HG03066 (cell line): ENCODE measurements around the gene MRPL21.

Experiments
- ATAC-seq: cut with Tn5 transposase; IDR thresholded peaks from one replicate; pipeline ENCODE4 v1.9.1; 2021; ENCODE audit warnings: low read depth; ENCODE audit not compliant: unreplicated experiment

MRPL21 gene

DNA sequence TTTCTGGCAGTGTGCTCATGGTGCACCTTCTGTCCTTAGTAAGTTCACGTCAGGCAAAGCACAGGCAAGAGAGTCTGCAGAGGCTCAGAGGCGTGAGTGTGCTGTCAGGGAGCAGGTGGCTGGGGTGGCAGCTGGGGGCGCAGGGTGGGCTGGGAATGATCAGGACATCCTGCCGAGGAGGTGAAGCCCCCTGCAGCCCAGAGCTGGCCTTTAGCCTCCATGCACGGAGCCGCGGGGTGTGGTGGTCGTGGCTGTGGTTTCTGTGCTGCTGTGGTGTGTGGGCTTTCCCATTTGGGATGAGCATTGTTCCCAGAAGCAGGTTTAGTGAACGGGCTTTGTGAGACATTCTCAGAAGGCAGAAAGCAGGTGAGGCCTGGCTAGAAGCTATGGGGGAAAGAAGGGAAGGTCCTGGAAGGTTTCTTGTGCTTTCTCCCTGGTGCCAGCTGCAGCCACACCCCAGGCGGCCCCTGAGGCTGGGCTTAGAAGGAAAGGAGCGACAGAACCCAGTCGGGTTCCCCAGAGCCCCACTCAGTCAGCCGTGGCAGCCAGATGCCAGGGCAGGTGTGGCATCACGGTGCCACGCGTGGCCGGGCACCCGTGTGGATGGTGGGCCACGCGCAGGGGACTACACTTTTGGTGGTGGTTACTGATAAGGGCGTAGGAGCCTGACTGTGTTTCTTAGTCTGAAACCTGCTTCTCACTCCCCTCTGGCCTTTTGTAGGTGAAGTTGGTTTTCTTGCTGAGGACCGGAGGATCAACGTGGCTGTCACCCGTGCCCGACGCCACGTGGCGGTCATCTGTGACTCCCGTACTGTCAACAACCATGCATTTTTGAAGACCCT, 32.1 kb upstream of the MRPL21 start:
- ATAC-seq: no peak

DNA sequence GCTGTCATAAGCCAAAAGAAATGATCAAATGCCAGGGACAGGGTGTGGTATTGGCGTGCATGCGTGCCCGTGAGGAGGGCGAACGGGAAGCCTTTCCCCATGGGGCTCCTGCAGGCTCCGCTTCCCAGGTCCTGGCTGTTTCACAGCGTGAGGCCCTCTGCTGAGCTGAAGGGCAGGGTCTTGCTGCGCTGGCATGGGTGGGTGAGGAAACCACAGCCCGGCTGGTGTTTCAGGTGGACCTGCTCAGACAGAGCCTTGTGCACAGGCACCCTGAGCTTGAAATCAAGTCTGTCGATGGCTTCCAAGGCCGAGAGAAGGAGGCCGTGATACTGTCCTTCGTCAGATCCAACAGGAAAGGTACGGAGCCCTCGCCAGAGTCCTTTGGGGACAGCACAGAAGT, 31.4 kb upstream of the MRPL21 start:
- ATAC-seq: no peak

DNA sequence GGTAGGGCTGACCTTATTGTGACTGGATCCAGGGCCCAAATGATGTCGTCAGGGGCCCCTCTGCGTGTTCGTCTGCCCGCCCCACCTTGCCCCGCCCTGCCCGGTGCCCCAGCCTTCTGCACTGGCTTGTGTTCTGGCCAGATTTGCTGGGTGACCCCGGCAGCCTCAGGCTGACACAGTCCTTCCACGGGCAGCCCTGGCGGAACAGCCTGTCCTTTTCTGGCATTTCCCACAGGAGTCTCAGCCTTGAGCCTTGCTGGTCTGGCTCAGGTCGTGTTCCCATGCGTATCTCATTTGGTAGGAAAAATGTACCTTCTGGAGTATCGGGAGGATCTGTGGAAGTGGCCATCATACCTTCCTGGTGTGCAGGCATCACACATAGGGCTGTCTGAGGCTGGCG, 31.0 kb upstream of the MRPL21 start:
- no peak for ATAC-seq

DNA sequence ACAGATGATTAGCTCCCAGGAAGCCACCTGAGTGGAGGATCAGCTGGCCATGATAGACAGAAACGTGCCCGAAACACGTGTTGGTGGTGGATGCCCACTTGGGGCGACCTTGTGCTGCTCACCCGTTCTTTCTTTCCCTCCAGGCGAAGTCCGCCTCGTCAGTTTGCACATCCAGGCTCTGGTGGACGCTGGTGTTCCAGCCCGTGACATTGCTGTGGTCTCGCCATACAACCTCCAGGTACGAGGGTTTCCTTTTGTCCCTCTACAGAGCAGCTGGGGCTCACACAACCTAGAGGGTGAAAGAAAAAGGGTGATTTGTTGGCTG, 30.7 kb upstream of the MRPL21 start:
- ATAC-seq: no peak

DNA sequence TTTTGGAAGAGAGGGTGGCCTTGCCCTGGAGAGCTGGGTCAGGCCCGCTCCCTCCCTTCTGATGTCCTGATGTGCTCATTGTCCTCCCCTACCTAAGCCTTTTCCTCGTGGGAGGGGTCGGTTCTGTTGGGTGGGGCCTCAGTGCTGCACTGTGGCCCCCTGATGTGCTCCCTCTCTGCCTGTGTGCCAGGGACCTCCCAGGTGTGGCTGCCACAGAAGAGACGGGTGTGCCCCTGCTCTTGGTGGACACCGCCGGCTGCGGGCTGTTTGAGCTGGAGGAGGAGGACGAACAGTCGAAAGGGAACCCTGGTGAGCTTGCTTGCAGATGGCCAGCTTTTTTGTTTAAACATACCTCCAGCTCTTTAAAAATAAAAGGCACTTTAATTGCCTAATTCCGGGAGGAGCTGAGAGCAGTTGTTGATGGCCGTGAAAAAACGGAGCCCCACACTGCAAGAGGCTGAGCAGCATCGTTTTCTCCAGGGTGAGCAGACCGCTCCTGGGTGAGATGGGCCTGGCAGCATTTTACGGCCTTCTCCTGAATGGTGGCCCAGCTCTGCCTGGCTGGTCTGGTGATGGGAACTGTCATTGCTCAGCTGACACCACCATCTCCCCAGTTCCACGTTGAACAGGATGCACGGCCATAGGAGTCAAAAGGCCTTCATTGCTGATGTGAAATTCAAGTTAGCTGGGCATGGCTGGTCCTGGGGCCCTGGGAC, 30.1 kb upstream of the MRPL21 start:
- no peak for ATAC-seq

DNA sequence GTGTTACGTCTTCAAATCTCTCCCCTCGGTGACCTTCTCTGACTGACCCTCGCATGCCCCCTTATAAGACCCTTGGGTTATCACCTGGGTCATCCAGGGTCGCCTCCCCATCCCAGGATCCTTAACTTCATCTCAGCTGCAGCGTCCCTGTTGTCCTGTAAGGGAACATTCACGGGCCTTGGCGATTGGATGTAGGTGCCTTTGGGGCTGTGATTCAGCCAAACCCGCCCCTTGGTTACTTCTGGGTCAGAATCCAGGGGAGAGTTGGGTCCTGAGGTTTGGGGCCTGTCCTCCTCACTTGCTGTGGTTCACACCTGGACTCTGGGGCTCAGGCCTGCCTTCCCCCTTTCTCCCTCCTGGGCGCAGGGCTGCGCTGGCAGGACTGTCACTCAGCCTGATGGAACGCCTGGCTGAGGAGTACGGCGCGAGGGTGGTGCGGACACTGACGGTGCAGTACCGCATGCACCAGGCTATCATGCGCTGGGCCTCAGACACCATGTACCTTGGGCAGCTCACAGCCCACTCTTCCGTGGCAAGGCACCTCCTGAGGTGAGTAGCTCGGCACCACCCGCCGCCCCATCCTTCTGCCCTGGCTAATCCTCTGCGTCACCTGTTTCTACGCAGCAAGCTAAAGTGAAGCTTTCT, 29.4 kb upstream of the MRPL21 start:
- ATAC-seq: no peak

DNA sequence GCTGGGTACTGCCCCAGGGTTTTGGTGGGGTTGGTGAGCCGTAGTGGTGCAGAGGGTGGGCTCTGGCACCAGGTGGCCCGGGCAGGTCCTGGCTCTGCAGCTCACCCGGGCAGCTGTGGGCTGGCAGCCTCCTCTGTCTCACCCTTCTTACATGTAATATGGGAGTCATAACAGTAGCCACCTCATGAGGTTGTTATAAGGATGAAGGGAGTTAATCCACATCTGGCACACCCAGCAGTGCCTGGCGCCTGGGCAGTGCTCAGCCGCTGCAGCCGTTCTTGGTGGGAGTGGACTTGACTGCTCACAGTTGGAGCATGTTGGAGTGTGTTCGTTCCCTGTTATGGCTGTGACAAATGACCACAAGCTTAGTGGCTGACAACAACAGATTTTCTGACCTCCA, 28.7 kb upstream of the MRPL21 start:
- no peak for ATAC-seq

DNA sequence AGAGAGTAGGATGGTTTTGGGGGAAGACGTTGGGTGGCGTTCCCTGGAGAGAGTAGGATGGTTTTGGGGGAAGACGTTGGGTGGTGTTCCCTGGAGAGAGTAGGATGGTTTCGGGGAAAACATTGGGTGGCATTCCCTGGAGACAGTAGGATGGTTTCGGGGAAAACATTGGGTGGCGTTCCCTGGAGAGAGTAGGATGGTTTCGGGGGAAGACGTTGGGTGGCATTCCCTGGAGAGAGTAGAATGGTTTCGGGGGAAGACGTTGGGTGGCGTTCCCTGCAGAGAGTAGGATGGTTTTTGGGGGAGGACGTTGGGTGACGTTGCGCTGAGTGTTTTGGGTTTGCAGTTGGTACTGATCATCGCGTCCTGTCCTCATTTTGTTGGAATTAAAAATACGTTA, 28.3 kb upstream of the MRPL21 start:
- no peak for ATAC-seq

DNA sequence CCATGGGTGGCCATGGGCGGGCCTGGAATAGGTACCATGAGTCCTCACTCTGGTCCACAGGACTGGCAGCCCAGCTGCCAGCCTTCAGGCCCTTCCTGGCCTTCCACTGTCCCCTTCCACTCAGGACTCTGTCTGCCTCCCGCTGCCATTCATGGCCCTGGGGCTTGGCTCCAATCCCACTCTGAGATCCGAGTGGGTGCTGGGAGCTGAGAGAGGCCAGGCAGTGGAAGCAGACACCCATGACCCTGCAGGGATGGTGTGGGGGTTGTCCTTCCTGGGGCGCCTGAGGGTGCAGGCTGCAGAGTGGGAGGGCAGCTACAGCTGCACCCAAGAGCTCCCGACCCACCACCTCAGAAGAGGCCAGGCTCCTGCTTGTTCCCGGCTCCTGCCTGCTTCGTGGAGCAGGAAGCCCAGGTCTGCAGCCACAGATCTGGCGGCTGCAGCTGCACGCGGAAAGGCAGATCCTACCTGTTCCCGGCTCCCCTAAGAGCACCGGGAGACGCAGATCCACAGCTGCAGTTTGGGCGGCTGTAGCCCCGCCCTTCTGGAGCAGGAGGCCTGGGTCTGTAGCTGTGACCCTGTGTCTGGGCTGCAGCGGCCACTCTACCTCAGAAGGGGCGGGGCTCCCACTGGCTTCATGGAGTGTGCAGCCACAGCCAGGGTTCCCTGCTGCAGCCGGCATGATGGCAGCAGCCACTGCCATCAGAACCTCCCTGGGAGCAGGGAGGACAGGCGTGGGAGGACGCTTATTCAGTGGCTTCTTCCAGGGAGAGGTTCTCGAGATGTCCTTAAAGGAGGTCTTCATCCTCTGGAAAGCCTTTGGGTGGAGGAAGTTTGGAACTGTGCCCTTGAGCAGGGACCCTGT, 27.6 kb upstream of the MRPL21 start:
- ATAC-seq: no peak

DNA sequence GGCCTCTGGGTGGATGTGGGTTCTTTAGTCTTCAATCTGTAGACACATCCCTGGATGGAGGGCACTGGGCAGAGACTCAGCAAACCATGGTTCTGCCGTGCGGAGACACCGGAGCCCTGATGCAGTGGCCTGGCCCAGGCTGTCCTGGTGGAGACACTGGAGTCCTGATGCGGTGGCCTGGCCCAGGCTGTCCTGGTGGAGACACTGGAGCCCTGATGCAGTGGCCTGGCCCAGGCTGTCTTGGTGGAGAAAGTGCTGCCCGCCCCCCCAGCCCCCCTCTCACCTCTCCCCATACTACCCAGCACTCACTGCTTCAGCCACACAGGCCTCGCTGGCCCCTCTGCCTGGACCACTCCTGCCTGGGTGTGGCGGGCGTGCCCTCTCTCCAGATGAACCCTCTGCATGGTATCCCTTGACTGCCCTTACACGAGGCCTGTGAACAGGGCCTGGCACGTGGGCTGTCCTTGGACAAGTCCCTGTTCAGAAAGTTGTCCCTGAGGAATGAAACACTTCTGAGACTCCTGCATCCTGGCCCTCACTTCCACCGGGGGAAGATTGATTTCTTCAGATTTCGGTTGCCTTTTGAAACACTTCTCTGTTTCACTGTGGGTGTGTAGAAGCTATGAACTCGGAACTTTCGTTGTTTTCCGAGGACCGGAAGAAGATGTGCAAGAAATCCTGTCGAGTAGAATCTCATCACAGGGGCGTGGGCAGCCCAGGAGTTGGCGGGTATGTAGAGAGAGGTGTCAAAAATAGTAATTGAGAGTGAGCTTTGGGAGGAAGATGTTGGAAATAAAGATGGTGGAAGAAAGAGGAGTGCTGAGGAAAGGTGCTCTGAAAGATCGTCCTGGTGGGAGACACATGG, 26.3 kb upstream of the MRPL21 start:
- ATAC-seq: no peak

DNA sequence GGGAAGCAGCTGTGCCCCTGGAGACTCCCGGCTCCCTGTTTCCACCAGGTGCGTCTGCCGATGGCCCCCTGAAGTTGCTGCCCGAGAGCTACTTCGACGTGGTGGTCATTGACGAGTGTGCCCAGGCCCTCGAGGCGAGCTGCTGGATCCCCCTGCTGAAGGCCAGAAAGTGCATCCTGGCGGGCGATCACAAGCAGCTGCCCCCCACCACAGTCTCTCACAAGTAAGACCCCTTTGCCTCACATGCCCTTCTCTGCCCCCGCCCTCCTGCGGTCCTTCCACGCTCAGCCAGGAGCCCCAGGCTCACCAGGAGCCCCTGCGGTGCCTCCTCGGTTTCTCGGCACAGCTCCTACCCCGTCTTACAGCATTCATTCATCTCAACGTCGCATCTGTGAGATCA, 25.5 kb upstream of the MRPL21 start:
- no peak for ATAC-seq

DNA sequence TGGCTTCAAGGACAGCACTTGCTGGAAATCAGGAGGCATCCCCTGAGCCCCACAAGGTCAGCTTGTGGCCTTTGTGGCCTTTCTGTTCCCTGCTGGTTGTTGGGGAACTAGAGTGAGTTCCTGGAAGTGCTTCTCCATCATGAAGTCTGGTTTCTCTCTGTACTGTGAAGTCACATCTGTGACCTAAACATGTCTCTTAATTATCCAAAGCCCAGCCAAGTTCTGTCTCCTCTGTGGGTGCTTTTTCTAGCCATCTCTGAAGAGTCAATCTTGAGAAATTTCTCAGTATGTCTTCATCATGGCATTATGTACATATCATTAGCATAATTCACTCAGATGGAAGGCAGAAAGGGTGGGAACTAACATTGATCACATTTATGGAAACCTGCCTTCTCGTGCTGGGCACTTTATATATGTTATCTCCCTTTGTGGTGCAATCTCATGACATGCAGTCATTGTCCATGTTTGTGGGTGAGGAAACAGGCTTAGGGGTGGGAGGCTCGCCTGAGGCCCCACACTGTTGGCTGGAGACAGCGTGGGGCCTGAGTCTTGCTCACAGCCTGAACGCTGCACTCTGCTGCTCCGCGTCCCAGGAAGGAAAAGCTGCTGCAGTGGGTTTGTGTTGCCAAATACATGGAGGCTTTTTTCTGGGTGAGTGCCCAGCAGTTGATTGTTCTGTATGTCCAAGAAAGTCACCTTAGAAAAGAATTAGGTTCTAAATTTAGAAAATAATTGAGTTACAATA, 24.7 kb upstream of the MRPL21 start:
- no peak for ATAC-seq

DNA sequence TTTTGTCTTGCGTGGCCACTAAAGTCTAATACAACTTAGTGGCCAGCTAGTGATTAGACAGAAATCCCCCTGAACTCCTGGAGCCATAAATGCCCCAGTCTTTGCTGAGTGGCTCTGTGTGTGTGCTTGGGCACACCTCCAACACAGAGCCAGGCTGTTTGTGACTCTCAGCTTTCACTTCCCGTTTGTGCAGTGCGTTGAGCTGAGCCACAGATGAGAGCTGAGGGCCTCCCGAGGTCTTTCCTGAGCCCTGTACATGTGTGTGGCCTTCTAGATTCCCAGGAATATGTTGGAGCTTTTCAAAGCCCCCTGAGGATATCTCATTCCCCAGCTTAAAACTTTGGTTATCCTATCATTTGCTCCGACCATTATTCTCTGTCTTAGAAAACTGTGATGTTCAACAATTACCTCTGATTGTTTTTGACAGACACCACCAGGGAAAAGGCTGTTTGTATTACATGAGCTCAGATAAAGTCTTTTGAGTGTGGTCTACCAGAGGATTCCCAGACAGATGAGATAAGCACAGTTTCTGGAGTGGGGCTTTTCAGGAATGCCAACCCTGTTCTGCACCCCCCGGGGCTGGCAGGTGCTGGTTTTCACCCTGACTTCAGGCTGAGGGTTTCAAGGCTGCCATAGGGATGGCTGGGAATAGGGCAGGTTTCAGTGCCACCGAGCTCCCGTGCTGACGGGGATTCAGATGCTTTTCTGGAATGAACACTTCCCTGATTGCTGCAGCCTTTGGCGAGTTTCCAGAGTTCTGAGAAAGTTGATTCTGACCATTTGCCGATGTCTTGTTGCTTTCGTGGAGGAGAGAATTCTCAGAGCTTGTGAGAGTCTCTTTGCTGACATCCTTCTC, 23.9 kb upstream of the MRPL21 start:
- no peak for ATAC-seq

DNA sequence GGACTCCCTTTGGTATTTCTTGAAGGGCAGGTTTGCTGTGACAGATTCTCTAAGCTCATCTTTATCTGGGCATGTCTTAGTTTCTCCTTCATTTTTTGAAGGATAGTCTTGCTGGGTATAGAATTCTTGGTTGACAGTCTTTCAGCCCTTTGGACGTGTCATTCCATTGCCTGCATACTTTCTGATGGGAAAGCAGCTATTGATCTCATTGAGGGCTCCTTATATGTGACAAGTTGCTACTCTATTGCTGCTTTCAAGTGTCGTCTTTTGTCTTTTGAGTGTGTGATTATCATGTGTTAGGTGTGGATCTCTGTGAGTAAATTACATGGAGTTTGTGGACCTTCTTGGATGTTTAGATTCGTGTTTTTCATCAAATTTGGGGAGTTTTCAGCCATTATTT, 22.0 kb upstream of the MRPL21 start:
- no peak for ATAC-seq

DNA sequence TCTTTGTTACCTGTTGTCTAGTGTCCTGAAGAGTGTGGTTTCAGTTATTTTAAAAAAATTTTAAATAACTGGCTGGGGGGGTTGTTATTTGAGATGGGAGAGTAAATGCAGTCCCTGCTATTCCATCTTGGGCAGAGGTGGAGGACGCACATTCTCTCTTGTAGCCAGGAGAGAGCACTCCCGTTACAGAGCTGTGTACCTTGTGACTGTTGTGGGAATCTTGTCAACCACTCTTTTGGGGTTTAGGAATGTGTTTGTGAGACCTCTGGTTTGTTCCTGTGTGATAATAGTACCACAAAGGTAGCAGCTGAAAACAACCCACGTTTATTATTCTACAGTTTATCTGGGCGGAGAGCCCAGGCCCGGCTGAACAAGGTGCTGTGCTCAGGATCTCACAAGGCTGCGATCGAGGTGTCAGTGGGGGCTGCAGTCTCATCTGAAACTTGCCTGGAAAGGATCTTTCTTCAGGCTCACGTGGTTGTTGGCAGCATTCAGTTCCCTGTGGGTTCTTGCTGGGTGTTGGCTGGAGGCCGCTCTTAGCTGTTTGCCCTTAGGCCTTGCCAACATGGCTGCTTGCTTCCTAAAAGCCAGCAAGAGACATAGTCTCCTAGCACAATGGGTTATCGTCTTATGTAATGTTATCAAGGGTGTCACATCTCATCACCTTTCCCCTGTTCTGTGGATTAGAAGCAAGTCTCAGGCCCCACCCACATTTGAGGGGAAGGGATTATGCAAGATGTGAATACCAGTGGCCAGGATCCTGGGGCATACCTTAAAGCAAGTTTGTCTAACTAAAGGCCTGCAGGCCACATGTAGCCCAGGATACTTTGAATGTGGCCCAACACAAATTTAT, 20.7 kb upstream of the MRPL21 start:
- no peak for ATAC-seq

DNA sequence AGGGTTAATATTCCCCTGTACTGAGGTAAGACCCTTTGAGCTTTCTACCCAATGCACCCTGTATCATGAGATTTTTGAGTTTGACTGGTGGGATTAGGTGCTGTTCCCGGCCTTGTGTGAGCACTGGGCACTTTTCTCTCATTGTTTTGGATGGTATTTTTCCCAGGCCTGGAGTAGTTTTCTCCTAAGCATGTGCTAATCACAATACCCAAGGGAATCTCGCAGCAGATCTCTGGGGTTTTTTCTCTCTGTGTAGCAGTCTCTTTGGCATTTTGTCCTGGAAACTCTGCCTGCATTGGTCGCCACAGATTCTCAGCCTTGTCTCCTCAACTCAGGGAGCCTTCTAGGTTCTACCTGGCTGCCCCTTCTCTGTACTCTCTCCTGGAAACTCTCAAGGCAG, 20.0 kb upstream of the MRPL21 start:
- no peak for ATAC-seq

DNA sequence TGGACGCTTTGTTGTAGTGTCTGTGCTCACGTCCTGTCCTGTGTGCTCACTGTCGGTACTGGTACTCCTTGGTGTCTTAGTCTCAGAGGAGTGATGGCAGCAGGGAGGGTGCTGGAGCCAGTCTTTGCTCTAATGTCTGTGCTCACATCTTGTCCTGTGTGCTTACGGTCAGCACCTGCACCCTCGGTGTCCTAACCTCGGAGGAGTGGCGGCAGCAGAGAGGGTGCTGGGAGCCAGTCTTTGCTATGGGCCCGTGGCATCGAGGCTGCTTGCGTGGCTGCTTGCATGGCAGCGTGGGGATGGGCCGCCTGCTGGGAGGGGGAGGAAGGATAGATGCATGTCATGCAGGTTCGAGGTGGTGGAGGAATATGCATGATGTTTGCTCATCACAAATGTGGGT, 12.8 kb upstream of the MRPL21 start:
- ATAC-seq: no peak
